OCI-LY3 (cell line): ENCODE measurements around the gene ZNF45.

ENCODE experiments used
- CTCF ChIP-seq: fragments of 200-600, 300-600 bp; sonication (generic); IDR thresholded peaks from 2 replicates; pipeline ENCODE4 v1.5.1; 2014; ENCODE audit warnings: antibody characterized with exemption, low read length, low read depth
- EZH2phosphoT487 ChIP-seq: fragments of 200-600 bp; shearing (Covaris generic); IDR thresholded peaks from 2 replicates; pipeline ENCODE4 v1.6.1; 2018; ENCODE audit warnings: antibody characterized with exemption, mixed run types, low read depth

- no peak for TF ChIP-seq CTCF
- TF ChIP-seq EZH2phosphoT487: no peak
These were observed 21.7 kb upstream of the ZNF45 start for GRCh38 chr19:43956827-43957226.
